OCI-LY1 (cell line): ENCODE results near the gene RTL10.

Source experiments
- H2AFZ ChIP-seq: fragments of 200-600 bp; sonication (generic), shearing (Covaris generic); 2 replicates; pipeline ENCODE4 v1.6.0; 2014; ENCODE audit warnings: antibody characterized with exemption, mild to moderate bottlenecking, low read length
- H3F3A ChIP-seq: fragments of 200-600 bp; sonication (generic), shearing (Covaris generic); 2 replicates; pipeline ENCODE4 v1.6.0; 2014; ENCODE audit warnings: mild to moderate bottlenecking, antibody characterized with exemption, low read length, moderate library complexity; ENCODE audit not compliant: insufficient read depth
- H3K27ac ChIP-seq: fragments of 200-600 bp; sonication (generic); 2 replicates; pipeline ENCODE4 v1.5.1; 2014; ENCODE audit warnings: low read length, mixed run types, mild to moderate bottlenecking, low read depth; ENCODE audit not compliant: poor library complexity, severe bottlenecking
- H3K27me3 ChIP-seq: fragments of 200-600 bp; sonication (generic); 2 replicates; pipeline ENCODE4 v1.6.0; 2014; ENCODE audit warnings: antibody characterized with exemption, mild to moderate bottlenecking, low read length, moderate library complexity; ENCODE audit not compliant: insufficient read depth
- H3K36me3 ChIP-seq: fragments of 200-600 bp; sonication (generic); 2 replicates; pipeline ENCODE4 v1.6.1; 2014; ENCODE audit warnings: mild to moderate bottlenecking, antibody characterized with exemption, low read length, moderate library complexity, mixed read lengths; ENCODE audit not compliant: insufficient read depth
- H3K4me1 ChIP-seq: fragments of 200-600 bp; sonication (generic); 2 replicates; pipeline ENCODE4 v1.5.1; 2014; ENCODE audit warnings: mild to moderate bottlenecking, low read length, moderate library complexity; ENCODE audit not compliant: insufficient read depth, severe bottlenecking
- H3K4me2 ChIP-seq: fragments of 200-600 bp; sonication (generic), shearing (Covaris generic); 2 replicates; pipeline ENCODE4 v1.6.1; 2014; ENCODE audit warnings: low read length
- H3K4me3 ChIP-seq: fragments of 200-600 bp; sonication (generic); 2 replicates; pipeline ENCODE4 v1.5.1; 2014; ENCODE audit warnings: low read length, low read depth, mild to moderate bottlenecking, mixed read lengths; ENCODE audit not compliant: poor library complexity, severe bottlenecking
- H3K79me2 ChIP-seq: fragments of 200-600 bp; shearing (Covaris generic); 2 replicates; pipeline ENCODE4 v1.6.1; 2016; ENCODE audit warnings: mixed run types, low read length, mixed read lengths; ENCODE audit not compliant: insufficient read depth
- H3K9ac ChIP-seq: fragments of 200-600 bp; sonication (generic), shearing (Covaris generic); 2 replicates; pipeline ENCODE4 v1.6.1; 2014; ENCODE audit warnings: mild to moderate bottlenecking, low read length, mixed read lengths
- H3K9me2 ChIP-seq: fragments of 200-600 bp; sonication (generic), shearing (Covaris generic); 2 replicates; pipeline ENCODE4 v1.6.1; 2014; ENCODE audit warnings: low read depth, mild to moderate bottlenecking, low read length, mixed read lengths
- H3K9me3 ChIP-seq: fragments of 200-600 bp; shearing (Covaris generic); 2 replicates; pipeline ENCODE4 v1.6.1; 2014; ENCODE audit warnings: low read length, mixed read lengths
- H4K20me1 ChIP-seq: fragments of 200-600 bp; sonication (generic), shearing (Covaris generic); 2 replicates; pipeline ENCODE4 v1.6.0; 2016; ENCODE audit warnings: mild to moderate bottlenecking, low read length; ENCODE audit not compliant: insufficient read depth
- CTCF ChIP-seq: fragments of 200-600 bp; sonication (generic), shearing (Covaris generic); IDR thresholded peaks from 2 replicates; pipeline ENCODE4 v1.5.1; 2017; ENCODE audit warnings: mild to moderate bottlenecking, antibody characterized with exemption, low read length, moderate library complexity, mixed read lengths
- EZH2 ChIP-seq: fragments of 200-600 bp; sonication (generic), shearing (Covaris generic); IDR thresholded peaks from 2 replicates; pipeline ENCODE4 v1.8.0; 2017; ENCODE audit warnings: borderline replicate concordance, mixed run types, mild to moderate bottlenecking, antibody characterized with exemption, low read length, moderate library complexity, mixed read lengths

RTL10 gene

GRCh38 chr22:19875531-19876313, 21.0 kb upstream of the RTL10 start:
- H3K9me3 ChIP-seq = no peaks in the 10 kb centered on the region
- H3K4me1 ChIP-seq = peaks cover 17% of the 10 kb centered on the region
- no peak overlapping the region for H3K9ac ChIP-seq
- no peak overlapping the region for H2AFZ ChIP-seq
- H3K27me3 ChIP-seq = no peaks in the 10 kb centered on the region; the same call in 1 of the 2 replicates
- H3K27ac ChIP-seq = no peak overlapping the region
- H3K9me2 ChIP-seq = no peaks in the 10 kb centered on the region
- no peaks in the 10 kb centered on the region for H3K36me3 ChIP-seq
- H4K20me1 ChIP-seq = no peaks in the 10 kb centered on the region
- H3K4me2 ChIP-seq = no peak overlapping the region
- no peak overlapping the region for H3K4me3 ChIP-seq
- no peaks in the 10 kb centered on the region for H3F3A ChIP-seq
- no peaks in the 10 kb centered on the region for H3K79me2 ChIP-seq
- no peak for TF ChIP-seq CTCF
- TF ChIP-seq EZH2 = no peak

- Histone ChIP-seq H3K36me3 (no peaks in the 10 kb centered on the region), H3K27me3 (no peaks in the 10 kb centered on the region; the same call in 1 of the 2 replicates), H3K4me1 (peaks cover 17% of the 10 kb centered on the region), H3K79me2 (no peaks in the 10 kb centered on the region), H3K9me3 (no peaks in the 10 kb centered on the region), H3K9ac (no peak overlapping the region), H2AFZ (no peak overlapping the region), H3K27ac (no peak overlapping the region), H3K9me2 (no peaks in the 10 kb centered on the region), H4K20me1 (no peaks in the 10 kb centered on the region), H3K4me3 (no peak overlapping the region), H3F3A (no peaks in the 10 kb centered on the region), H3K4me2 (no peak overlapping the region)
- TF ChIP-seq CTCF = no peak
- no peak for TF ChIP-seq EZH2
Observed at GRCh38 chr22:19875061-19875530, 20.4 kb upstream of the RTL10 start.

- no peak overlapping the region for H2AFZ ChIP-seq
- H3K9me3 ChIP-seq = no peaks in the 10 kb centered on the region
- no peak overlapping the region for H3K4me2 ChIP-seq
- no peak overlapping the region for H3K9ac ChIP-seq
- no peaks in the 10 kb centered on the region for H3F3A ChIP-seq
- H3K36me3 ChIP-seq = no peaks in the 10 kb centered on the region
- no peaks in the 10 kb centered on the region for H4K20me1 ChIP-seq
- H3K79me2 ChIP-seq = no peaks in the 10 kb centered on the region
- TF ChIP-seq CTCF (no peak), EZH2 (no peak)
- H3K9me2 ChIP-seq = no peaks in the 10 kb centered on the region
- no peak overlapping the region for H3K4me3 ChIP-seq
- H3K27me3 ChIP-seq = no peaks in the 10 kb centered on the region; the same call in 1 of the 2 replicates
- peaks cover 17% of the 10 kb centered on the region for H3K4me1 ChIP-seq
- H3K27ac ChIP-seq = no peak overlapping the region
Observed at GRCh38 chr22:19874307-19875060, 19.8 kb upstream of the RTL10 start.
